NCI-H82 treated with DMSO at 0.1 percent for 48 hours (cell line): ENCODE results near the gene BLOC1S3.
A peak's percentile ranks its signal among the peaks of the same experiment; 100 is the strongest.

Experiments used
- DNase-seq: peaks from one replicate; lab custom pipeline; 2025; ENCODE audit not compliant: unreplicated experiment; lab: John Stamatoyannopoulos, UW

The BLOC1S3 gene

GRCh38 chr19:45160870-45161737, 17.5 kb upstream of the BLOC1S3 start, which contains the start of gene NKPD1:
TSS of gene NKPD1 (minus strand) at chr19:45160982. CDS start at chr19:45160150, 832 bp downstream.
- DNase-seq, result no peak

- DNase-seq, result no peak
Observed at GRCh38 chr19:45161738-45162607, 16.6 kb upstream of the BLOC1S3 start.

GRCh38 chr19:45162608-45163143, 15.9 kb upstream of the BLOC1S3 start:
- no peak for DNase-seq

- no peak for DNase-seq
Observed at GRCh38 chr19:45163156-45163555, 15.4 kb upstream of the BLOC1S3 start.

DNA sequence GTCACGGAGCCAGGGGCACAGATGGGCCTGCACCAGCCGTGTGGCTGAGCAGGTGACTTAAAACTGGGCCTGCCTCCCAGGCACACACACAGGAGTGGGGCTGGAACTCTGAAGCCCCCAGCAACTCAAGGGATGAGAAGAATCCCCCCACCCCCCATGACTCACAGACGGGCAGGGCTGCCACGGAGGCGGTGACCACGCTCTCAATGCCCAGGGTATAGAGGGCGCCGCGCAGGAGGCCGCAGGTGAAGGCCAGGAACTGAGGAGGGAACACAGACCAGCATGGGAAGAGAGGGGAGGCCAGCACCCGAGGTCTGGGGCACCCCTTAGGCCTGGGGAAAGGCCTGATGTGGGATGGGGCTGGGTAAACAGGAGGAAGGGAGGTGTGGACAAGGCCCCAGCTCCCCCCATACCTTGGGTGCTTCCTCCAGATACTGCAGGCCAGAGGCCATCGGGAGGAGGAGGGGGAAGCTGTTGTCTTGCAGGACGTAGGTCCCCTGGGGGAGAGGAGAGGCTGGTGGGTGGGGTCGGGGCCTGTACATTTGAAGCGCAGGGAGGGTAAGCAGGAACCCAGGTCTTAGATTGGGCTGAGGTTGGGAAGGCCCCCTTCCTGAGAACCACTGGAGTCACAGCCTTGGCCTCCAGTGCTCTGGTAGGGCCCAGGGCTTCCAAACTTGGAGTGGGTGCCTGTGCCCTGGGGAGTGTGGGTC, 14.7 kb upstream of the BLOC1S3 start:
- DNase-seq, result no peak

GRCh38 chr19:45164577-45165335, 13.8 kb upstream of the BLOC1S3 start:
- peak; percentile 16 for DNase-seq

DNA sequence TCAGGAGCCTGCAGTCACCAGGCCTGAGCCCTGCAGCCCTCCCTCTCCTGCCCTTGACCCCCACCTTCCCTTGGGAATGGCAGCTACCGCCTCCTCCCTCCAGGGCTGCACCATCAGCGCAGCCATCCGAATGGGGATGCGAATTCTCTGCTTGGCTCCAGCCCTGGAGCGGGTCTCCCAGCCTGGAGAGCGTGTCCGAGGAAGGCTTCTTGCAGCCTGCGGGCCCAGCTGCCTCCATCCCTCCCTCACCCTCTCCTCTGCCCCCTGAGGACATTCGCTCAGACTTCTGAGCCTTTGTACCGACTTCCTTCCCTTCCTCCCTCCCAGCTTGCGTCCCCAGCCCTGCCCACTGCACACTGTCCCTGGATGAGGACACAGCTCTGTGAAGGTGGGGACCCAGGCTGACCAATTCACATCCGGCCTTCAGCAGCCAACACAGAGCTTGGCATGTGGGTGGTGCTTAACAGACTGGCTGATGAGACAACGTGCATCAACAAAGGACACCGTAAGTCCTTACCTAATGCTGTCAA, 11.8 kb upstream of the BLOC1S3 start:
- DNase-seq, result no peak

DNA sequence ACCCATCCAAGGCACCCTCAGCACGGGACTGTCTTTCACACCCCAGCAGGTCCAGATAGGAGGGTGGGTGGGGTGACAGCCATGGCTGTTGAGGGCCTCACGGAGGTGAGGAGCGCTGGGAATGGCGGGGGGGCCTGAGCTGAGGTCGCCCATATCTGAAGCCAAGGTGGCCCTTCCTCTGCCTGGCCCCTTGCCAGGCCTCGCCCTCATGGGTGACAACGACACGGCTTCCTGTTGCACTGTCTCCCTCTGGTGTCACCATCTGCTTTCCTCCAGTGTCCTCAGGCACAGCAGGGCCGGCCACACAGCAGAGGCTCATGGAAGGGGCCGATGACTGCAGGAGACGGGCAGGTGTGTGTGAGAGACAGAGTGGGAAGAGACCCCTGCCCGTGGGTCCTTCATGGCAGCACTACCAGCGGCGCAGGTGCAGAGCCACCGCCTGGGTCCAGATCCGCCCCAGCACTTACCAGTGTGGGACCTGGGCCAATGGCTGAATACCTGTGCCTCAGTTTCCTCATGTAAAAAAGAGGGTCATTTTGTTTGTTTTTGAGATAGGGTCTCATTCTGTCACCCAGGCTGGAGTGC, 9.7 kb upstream of the BLOC1S3 start:
- DNase-seq, result no peak

DNA sequence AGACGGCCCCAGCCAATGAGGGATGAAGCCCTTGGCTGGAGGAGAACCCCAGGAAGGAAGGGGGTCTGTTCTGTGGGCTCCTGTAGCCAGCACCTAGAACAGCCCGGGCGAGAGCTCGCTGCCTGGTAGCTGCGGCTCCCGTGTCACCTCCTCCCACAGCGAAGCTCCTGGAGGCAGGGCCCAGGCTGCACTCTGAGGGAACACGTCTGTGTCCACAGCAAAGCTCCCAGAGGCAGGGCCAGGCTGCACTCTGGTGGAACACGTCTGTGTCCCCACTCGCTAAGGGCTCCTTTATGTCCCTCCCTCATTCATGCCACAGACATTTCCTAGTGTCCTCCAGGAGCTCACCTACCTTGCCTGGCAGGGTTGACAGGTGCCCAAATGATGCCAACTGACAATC, 9.0 kb upstream of the BLOC1S3 start:
- no peak for DNase-seq

DNA sequence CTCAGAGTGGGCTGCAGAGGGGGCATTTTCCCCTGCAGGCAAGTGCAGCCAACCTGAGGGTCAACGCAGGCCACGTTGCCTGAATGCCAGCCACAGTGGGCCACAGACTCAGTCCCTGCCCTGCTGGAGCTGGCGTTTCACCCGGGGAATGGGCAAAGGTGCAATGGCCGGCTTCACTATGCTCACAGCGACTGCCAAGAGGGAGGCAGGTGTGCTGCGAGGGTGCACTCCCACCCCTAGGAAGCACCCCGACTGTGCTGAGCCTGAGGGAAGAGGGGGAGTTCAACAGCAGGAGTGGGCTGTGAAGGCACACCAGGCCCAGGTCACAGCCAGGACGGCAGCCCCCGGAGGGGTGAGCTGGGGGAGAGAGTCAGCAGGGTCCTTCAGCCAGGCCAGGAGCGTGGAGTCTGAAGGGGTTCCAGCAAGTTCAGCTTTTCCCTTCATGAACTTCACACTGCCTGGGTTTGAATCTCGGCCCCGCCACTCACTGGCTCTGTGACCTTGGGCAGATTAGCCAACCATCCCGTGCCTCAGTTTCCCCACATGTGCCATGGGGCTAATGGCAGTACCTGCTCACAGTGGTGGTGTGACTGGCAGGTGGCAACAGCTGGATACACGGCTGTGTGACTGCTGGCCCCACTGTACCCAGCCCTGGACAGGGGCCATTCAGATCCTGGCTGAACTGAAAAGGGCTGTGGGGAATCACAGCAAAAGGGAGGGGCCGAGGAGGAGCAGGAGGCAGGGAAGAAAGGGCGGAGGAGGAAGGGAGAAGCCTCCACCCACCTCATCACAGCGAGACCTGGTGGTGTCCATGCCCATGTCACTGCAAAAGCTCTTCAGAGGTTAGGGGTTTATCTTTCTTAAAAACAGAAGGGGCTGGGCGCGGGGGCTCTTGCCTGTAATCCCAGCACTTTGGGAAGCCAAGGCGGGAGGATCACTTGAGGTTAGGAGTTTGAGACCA, 8.2 kb upstream of the BLOC1S3 start:
- no peak for DNase-seq

- no peak for DNase-seq
Observed at GRCh38 chr19:45171211-45171623, 7.4 kb upstream of the BLOC1S3 start.

- DNase-seq, result no peak
Observed at GRCh38 chr19:45172173-45172572, 6.4 kb upstream of the BLOC1S3 start.

DNA sequence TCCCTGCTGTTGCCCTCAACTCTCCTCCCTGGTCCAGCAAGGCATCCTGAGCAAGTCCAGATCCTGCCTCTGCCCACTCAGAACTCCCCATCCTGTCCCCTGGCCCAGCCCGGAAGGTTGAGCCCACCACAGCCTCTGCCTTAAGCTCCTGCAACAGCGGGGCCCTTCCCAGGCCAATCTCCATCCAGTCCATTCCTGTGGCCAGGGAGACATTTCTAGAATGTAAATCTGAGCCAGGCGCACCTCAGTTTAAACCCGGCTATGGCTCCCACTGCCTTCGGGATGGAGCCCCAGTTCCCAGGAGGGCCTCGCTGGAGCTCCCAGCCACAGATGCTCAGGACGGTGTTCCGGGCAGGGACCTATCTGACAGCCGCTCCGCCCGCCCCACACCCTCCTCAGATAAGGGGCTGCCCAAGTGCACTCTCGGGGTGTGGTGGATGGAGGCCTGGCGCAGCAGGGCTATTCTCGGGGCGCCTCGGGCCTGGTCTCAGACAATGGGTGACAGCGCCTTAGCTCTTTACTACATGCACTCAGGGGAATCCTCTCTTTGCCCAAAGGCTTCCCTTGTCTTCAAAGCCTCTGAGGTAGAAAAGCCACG, 5.9 kb upstream of the BLOC1S3 start:
- DNase-seq, result no peak

GRCh38 chr19:45173816-45174215, 4.8 kb upstream of the BLOC1S3 start:
- no peak for DNase-seq

DNA sequence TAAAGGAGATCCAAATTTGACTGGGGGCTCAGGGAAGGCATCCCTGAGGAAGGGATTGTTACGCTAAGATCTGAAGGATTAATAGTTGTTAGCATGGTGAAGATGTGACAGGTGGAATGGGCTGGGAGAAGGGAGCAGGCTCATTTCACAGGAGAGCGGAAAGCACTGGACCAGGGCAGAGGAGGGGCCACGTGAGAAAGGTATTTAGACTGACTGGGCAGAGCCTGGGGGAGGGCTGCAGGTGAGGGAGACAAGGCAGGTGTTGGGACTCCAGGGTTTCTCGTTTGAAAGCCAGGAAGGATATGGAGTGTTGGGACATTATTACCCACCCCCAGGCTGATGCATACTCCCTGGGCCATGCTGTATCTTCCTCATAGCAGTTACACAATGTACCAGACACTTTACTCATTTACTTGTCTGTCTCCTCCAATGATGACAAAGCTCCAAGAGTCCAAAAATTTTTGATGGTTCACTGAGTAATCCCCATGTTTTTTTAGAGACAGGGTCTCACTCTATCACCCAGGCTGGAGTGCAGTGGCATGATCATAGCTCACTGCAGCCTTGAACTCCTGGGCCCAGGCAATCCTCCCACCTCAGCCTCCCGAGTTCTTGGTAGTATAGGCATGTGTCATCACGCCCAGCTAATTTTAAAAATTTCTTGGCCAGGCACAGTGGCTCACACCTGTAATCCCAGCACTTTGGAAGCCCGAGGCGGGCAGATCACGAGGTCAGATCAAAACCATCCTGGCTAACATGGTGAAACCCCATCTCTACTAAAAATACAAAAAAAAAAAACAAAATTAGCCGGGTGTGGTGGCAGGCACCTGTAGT, 2.9 kb upstream of the BLOC1S3 start:
- DNase-seq, result no peak

- no peak for DNase-seq
Observed at GRCh38 chr19:45177817-45178261, 745 bp upstream of the BLOC1S3 start, which contains the start of gene TRAPPC6A. TSS of gene TRAPPC6A (minus strand) at chr19:45178237. CDS start at chr19:45178218, 19 bp downstream.
